Heart left ventricle (tissue), 13 donors: ENCODE results near the gene KRTAP2-1.

Experiments used
- POLR2A ChIP-seq, 2 donors: fragments of 450-650 bp; IDR thresholded peaks; one replicate each; pipeline ENCODE4 v1.6.1; 2017; ENCODE audit warnings: antibody characterized with exemption in 2 of 2, mild to moderate bottlenecking in 2 of 2, moderate library complexity in 2 of 2
- TF ChIP-seq, protein P1 (sequence below), 12 donors: fragments of 200-600 bp; sonication (generic) in 4 of 12; IDR thresholded peaks; one replicate each; pipeline versions ENCODE4 v1.5.0 to v1.8.0; 2018 to 2022; ENCODE audit warnings: antibody characterized with exemption in 12 of 12, mild to moderate bottlenecking in 5 of 12
- donor health status: ischemic (EF 13 %, LVEDD 7.1; RV severe dilation, severe dysfunction).
- donor health status: DM: no; HTN: yes; CAD: no.
- donor health status: DM: no; HTN: no; CAD: no.
- donor health status: ischemic (EF 25% LVEDD 6.9; RV normal size, moderate dysfunction).
- donor health status: ischemic (EF 25% LVEDD 5.7; RV mildly dilated, moderate dysfunction).
- donor health status: ischemic (EF 35%, LVEDD 5.7; RV mildly dilated, moderate dysfunction).
- donor health status: nonischemic (EF 11% LVEDD 7.7; RV severe dilation, severe dysfunction).
- donor health status: DM: yes; HTN: yes; CAD: no.
- donor health status: PGD.
- donor health status: ischemic (EF 29% LVEDD 5.4; RV normal size, mild dysfunction).
- donor health status: nonischemic (EF 23%, LVEDD 6.1; RV moderate dilation, normal function).

DNA sequence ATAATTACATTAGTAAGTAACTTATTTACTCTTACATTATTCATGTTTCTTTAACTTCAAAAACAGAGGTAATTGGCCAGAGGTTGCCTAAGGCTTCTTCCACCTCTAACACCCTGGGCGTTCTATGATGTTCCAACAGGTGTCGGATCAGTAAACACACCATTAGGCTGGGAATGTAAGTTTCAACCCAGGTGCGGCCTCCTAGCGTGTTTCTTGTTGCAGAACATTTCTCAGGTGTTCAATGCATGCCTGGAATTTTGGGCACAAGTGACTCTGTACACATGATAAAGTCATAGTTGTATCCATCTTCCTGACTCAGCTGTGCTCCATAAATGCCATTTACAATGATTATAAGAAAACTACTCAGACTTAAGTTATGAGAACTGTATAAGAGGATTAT is 6.9 kb upstream of the KRTAP2-1 start:
- TF ChIP-seq POLR2A (IDR thresholded peaks at IDR 0.05) = no peak
- TF ChIP-seq, protein P1, sequence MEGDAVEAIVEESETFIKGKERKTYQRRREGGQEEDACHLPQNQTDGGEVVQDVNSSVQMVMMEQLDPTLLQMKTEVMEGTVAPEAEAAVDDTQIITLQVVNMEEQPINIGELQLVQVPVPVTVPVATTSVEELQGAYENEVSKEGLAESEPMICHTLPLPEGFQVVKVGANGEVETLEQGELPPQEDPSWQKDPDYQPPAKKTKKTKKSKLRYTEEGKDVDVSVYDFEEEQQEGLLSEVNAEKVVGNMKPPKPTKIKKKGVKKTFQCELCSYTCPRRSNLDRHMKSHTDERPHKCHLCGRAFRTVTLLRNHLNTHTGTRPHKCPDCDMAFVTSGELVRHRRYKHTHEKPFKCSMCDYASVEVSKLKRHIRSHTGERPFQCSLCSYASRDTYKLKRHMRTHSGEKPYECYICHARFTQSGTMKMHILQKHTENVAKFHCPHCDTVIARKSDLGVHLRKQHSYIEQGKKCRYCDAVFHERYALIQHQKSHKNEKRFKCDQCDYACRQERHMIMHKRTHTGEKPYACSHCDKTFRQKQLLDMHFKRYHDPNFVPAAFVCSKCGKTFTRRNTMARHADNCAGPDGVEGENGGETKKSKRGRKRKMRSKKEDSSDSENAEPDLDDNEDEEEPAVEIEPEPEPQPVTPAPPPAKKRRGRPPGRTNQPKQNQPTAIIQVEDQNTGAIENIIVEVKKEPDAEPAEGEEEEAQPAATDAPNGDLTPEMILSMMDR (IDR thresholded peaks at IDR 0.05) = no peak
